ENCODE data around the gene MBD3L1.

The MBD3L1 gene

DNA sequence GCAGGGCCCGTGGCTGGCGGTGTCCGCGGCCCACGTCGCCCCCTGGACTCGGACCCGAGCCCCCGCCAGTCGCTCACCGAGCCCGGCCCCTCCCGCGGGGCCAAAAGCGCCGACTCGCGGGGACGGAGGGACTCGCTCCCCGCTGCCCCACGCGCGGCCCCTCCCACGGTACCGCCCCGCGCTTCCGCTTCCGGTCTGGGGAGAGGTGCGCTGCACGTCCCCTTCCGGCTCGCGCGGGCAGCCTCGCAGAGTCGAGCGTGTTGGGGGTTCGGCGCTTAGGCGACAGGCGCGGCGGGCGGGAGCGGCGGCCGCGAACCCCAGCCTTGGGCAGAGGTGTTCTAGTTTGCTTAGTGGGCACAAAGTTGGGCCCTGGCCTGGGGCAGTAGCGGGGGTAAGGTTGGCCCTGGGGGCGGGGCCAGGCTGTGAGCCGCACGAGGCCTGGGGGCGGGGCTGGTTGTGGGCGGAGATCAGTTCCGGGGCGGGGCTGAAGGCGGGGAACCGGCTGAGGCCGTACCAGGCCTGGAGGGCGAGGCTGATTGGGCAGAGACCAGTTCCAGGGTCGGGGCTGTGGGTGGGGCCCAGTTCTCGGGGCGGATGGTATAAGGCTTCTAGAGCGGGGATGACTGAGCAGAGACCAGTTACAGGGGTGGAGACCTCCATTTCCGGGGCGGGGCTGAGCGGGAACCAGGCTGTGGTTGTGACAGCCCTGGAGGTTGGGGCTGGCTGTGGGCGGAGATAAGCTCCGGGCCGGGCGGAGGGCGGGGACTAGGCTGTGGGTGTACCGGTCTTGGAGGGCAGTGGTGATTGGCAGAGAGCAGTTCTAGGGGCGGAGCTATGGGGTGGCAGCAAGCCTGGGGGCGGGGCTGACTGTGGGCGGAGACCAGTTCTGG is at the start of gene MBD3L1, which contains the start of gene ZNF558:
Gene MBD3L1, plus strand, starts transcription at position 246 of the 890 bp plus-strand sequence. CDS start 10,302 bp downstream, outside the sequence.
Gene ZNF558, minus strand, starts transcription at position 173 of the 890 bp plus-strand sequence. CDS start 9,645 bp downstream, outside the sequence.
- Histone ChIP-seq H3K27ac (peak within 1 kb of the TSS; percentile 94 to 99 (median 98)), H3K9ac (peak within 1 kb of the TSS; percentile 92 to 98 (median 96)), H3K36me3 (peaks cover 0 to 32% (median 12%) of the 10 kb centered on the region in 11 experiments; a peak in 14 of 22 replicates), H3K4me2 (peak within 1 kb of the TSS; percentile 77 to 94 (median 88)), H4K20me1 (no peaks in the 10 kb centered on the region), H3K4me3 (peak within 1 kb of the TSS; percentile 70 to 90 (median 83)), H3K4me1 (peaks cover 9 to 28% (median 11%) of the 10 kb centered on the region in 10 experiments), H3K9me3 (replicated peaks in 1 of 11) (peaks cover 0 to 43% (median 7%) of the 10 kb centered on the region in 11 experiments; a peak in 10 of 22 replicates), H3K27me3 (no peaks in the 10 kb centered on the region)
- no peak for TF ChIP-seq Cebpa-rat (IDR thresholded peaks at IDR 0.05)

DNA sequence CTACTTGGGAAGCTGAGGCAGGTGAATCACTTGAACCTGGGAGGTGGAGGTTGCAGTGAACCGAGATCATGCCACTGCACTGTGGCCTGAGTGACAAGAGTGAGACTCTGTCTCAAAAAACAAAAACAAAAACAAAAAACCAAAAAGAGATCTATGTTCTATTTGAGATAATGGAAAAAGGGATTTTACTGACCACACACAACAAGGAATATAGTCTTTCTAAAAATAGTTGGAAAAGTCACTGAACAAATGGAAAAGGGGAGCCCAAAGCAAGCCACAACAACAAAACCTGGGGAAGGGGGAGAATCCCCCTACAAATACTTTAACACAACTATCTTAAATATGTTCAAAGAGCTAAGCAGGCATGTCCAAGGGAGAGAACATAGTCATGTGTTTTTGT is 37.4 kb upstream of the MBD3L1 start:
- Histone ChIP-seq H3K27ac (no peak overlapping the region), H3K4me3 (no peak overlapping the region), H3K4me1 (no peaks in the 10 kb centered on the region), H3K9ac (no peak overlapping the region), H3K9me3 (replicated peaks in 1 of 11) (peaks cover 15 to 51% (median 23%) of the 10 kb centered on the region in 11 experiments; a peak in 21 of 22 replicates), H4K20me1 (no peaks in the 10 kb centered on the region), H3K4me2 (no peak overlapping the region), H3K27me3 (no peaks in the 10 kb centered on the region), H3K36me3 (no peaks in the 10 kb centered on the region)
- no peak for TF ChIP-seq Cebpa-rat (IDR thresholded peaks at IDR 0.05)

DNA sequence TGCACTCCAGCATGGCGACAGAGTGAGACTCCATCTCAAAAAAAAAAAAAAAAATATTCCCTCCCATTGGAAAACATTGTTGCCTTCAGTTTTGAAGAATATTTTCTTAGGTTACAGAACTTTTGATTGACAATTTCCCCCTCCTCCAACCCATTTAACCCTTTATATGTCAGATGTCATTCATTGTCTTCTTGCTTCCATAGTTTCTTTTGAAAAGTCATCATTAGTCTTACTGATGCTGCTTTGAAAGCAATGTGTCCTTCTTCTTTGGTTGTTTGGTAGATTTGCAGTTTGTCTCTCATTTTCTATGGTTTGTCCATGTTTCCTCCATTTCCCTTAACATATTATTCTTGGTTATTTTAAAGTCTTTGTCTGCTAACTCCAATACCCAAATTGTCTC is 25.5 kb upstream of the MBD3L1 start:
- Histone ChIP-seq H3K9me3 (replicated peaks in 1 of 11) (peaks cover 100% of the 10 kb centered on the region in 11 experiments), H3K4me2 (no peak overlapping the region), H3K27ac (no peak overlapping the region), H3K27me3 (no peaks in the 10 kb centered on the region), H3K4me3 (peak overlapping the region in 6 of 10 experiments; percentile 0 to 38 (median 18); a peak in 5 of 20 replicates), H3K36me3 (peaks cover 80 to 90% (median 85%) of the 10 kb centered on the region in 11 experiments), H3K9ac (no peak overlapping the region), H3K4me1 (no peaks in the 10 kb centered on the region), H4K20me1 (no peaks in the 10 kb centered on the region)
- no peak for TF ChIP-seq Cebpa-rat (IDR thresholded peaks at IDR 0.05)

DNA sequence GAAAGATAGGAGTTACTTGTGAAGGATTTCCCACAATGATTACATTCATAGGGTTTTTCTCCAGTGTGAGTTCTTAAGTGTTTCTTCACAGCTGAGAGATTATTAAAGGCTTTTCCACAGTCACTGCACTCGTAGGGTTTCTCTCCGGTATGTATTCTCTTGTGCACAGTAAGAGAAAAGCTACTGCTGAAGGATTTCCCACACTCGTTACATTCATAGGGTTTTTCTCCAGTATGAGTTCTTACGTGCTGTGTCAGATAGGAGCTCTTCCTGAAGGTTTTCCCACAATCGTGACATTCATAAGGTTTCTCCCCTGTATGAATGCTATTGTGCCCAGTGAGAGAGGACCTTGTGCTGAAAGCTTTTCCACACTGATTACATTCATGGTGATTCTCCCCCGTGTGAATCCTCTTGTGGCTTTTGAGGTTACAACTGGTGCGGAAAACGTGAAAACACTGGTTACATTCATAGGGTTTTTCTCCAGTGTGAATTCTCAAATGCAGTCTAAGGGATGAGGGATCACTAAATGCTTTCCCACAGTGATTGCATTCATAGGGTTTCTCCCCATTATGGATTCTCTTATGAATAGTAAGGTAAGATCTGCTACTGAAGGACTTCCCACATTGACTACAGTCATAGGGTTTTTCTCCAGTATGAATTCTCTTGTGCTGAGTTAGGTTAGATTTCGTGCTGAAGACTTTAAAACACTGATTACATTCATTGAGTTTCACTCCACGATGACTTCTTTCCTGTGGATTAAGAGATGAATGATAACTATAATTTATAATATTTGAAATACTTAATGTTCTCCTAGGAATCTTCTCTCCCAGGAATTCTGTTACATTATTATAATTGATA is 20.6 kb upstream of the MBD3L1 start:
- no peaks in the 10 kb centered on the region for H3K4me1 ChIP-seq
- H3K27me3 ChIP-seq, result no peaks in the 10 kb centered on the region
- no peak for TF ChIP-seq Cebpa-rat (IDR thresholded peaks at IDR 0.05)
- no peak overlapping the region for H3K9ac ChIP-seq
- H3K9me3 ChIP-seq (replicated peaks in 1 of 11), result peaks cover 100% of the 10 kb centered on the region in 11 experiments
- H3K36me3 ChIP-seq, result peaks cover 97 to 100% (median 98%) of the 10 kb centered on the region in 11 experiments
- H4K20me1 ChIP-seq, result no peaks in the 10 kb centered on the region
- H3K4me2 ChIP-seq, result no peak overlapping the region
- H3K4me3 ChIP-seq, result peak overlapping the region in 8 of 10 experiments; percentile 3 to 41 (median 32); a peak in 15 of 20 replicates
- no peak overlapping the region for H3K27ac ChIP-seq

DNA sequence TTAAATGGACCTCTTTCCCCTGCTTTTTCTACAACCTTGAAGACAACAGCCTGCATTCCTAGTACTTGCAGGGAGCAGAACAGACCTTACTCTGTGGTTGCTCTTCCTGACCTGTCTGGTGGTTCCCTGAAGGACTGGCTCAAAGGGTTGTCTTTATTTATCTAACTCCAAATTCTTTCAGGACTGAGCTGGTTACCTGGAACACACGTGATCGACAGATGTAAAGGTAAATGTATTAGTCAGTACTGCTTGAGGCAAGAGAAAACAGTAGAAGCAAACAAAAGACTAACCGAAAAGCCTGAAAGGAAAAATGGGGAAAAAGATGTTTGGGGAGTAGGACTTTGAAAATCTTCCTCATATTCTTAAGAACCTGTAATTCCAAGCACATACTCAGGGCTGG is 18.0 kb upstream of the MBD3L1 start:
- no peaks in the 10 kb centered on the region for H4K20me1 ChIP-seq
- no peak overlapping the region for H3K27ac ChIP-seq
- peaks cover 97 to 100% (median 100%) of the 10 kb centered on the region in 11 experiments for H3K9me3 ChIP-seq (replicated peaks in 1 of 11)
- H3K36me3 ChIP-seq, result peaks cover 96 to 100% (median 100%) of the 10 kb centered on the region in 11 experiments
- TF ChIP-seq Cebpa-rat (IDR thresholded peaks at IDR 0.05), result no peak
- no peak overlapping the region for H3K9ac ChIP-seq
- H3K4me3 ChIP-seq, result peak overlapping the region in 5 of 10 experiments; percentile 2 to 41 (median 29); a peak in 4 of 20 replicates
- no peak overlapping the region for H3K4me2 ChIP-seq
- no peaks in the 10 kb centered on the region for H3K4me1 ChIP-seq
- H3K27me3 ChIP-seq, result no peaks in the 10 kb centered on the region

DNA sequence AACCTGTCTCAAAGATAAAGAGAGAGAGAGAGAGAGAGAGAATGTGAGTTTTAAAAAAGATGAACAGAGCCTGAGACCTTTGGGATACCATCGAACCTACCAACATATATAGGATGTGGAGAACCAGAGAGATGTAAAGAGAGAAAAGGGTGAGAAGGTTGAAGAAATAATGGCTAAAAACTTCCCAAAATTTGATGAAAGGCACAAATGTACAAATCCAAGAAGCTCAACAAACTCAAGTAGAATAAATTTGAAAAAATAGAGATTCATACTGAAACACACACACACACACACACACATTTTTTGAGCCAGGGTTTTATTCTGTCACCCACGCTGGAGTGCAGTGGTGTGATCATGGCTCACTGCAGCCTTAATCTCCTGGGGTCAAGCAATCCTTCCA is 16.4 kb upstream of the MBD3L1 start:
- H3K9me3 ChIP-seq (replicated peaks in 1 of 11), result peaks cover 97 to 100% (median 100%) of the 10 kb centered on the region in 11 experiments
- TF ChIP-seq Cebpa-rat (IDR thresholded peaks at IDR 0.05), result no peak

DNA sequence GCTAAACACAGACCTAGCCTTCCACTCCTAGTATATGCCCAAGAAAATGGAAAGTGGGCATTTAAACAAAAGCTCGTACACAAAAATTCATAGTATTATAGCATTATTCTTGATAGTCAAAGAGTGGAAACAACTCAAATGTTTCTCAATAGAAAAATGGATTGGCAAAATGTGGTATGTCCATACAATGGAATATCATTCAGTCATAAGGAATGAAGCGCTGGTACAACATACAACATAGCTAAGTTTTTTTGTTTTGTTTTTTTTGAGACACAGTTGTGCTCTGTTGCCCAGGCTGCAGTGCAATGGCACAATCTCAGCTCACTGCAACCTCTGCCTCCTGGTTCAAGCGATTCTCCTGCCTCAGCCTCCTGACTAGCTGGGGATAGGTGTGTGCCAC is 11.9 kb upstream of the MBD3L1 start:
- Histone ChIP-seq H3K27ac (no peak overlapping the region), H3K4me3 (peak overlapping the region in 1 of 10 experiments; percentile 4; a peak in 1 of 20 replicates), H3K4me1 (peaks cover 0 to 4% (median 0%) of the 10 kb centered on the region in 10 experiments; a peak in 2 of 20 replicates), H3K36me3 (peaks cover 87 to 100% (median 96%) of the 10 kb centered on the region in 11 experiments), H3K9me3 (replicated peaks in 1 of 11) (peaks cover 57 to 68% (median 61%) of the 10 kb centered on the region in 11 experiments), H3K27me3 (no peaks in the 10 kb centered on the region), H3K9ac (no peak overlapping the region), H4K20me1 (no peaks in the 10 kb centered on the region), H3K4me2 (no peak overlapping the region)
- TF ChIP-seq Cebpa-rat (IDR thresholded peaks at IDR 0.05), result no peak

More for the DNA sequence above, 16.4 kb upstream of the MBD3L1 start:
- Histone ChIP-seq H3K27me3 (no peaks in the 10 kb centered on the region), H3K36me3 (peaks cover 98 to 100% (median 100%) of the 10 kb centered on the region in 11 experiments), H3K27ac (no peak overlapping the region), H3K4me2 (no peak overlapping the region), H3K4me3 (peak overlapping the region in 2 of 10 experiments; percentile 12 to 21; a peak in 2 of 20 replicates), H3K9ac (no peak overlapping the region), H4K20me1 (no peaks in the 10 kb centered on the region), H3K4me1 (no peaks in the 10 kb centered on the region)

DNA sequence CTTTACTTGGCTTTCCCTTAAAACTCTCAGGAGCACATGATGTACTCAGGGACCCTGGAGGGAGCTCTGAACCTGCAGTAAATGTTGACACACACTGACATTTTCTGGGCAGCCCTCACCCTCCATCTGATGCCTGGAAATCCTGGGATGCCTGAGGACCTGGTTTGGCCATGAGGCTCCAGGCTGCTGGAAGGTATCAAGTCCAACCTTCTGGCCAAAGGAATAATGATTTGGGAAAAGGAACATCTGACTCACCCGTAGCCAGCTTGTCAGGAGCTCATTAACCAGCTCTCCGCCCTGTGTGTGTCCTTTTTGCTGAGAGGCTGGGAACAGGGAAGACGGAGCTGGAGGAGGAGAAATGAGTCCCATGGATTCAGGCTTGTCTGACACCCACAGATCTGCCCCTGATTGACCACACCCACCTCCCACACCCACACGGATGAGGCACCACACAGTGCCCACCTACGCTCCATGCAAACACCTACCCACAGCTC is 10.4 kb upstream of the MBD3L1 start:
- TF ChIP-seq Cebpa-rat (IDR thresholded peaks at IDR 0.05), result no peak
- Histone ChIP-seq H3K4me1 (peaks cover 0 to 4% (median 0%) of the 10 kb centered on the region in 10 experiments; a peak in 2 of 20 replicates), H3K9me3 (replicated peaks in 1 of 11) (peaks cover 47 to 57% (median 53%) of the 10 kb centered on the region in 11 experiments), H3K4me3 (no peak overlapping the region), H3K27me3 (no peaks in the 10 kb centered on the region), H3K9ac (no peak overlapping the region), H4K20me1 (no peaks in the 10 kb centered on the region), H3K27ac (no peak overlapping the region), H3K4me2 (no peak overlapping the region), H3K36me3 (peaks cover 79 to 100% (median 92%) of the 10 kb centered on the region in 11 experiments)

Data from BLaER1 treated with 17β-estradiol and CSF1 and Interleukin-3, amounts not matched to agents 10 nM and 100 nM (cell line).